Stimulated activated CD4-positive, alpha-beta T cell treated with anti-CD3 and anti-CD28 coated beads, Interleukin-4, amount 100 ng/mL, for 4 hours (primary cell): ENCODE data around the gene PAWR.
"Not testable (repeated sequence)": the region's sequence is repeated elsewhere in the genome, so short reads cannot be mapped to it uniquely, and the experiment has no call there.

Experiments used
- DNase-seq, 2 experiments: peaks; one replicate each; pipeline ENCODE4 v3.0.0-alpha.2; 2020

PAWR gene

DNA sequence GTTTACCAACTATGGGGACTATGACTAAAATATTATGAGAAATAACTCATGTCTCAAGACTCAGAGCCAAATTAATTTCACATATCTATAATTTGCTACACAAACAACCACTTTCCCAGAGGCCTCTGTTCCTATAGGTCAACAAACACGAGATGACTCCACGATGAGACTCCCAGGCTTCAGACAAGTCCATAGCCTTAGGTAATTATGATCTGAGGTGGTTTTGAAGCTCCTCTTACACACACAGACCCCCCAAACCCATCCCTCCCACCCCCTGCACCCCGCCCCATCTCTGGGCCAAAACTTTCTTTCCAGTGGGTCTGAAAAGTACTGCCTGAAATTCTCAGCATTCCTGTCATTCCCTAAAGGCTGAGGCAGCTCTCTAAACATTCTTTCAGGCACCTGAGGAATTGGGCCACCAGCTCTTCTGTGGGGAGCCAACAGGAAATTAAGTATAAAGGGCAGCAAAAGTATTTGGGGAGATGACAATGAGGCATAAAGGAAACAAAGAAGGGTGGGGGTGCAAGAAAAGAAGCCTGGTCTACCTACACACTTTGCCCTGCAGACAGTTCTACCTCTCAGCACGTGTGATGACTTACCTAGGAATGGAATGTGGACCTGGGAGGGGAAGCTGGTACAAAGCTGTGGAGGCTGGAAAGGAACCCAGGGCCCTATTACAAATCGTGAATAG lies 143.6 kb downstream of the PAWR start:
- no peak for DNase-seq

DNA sequence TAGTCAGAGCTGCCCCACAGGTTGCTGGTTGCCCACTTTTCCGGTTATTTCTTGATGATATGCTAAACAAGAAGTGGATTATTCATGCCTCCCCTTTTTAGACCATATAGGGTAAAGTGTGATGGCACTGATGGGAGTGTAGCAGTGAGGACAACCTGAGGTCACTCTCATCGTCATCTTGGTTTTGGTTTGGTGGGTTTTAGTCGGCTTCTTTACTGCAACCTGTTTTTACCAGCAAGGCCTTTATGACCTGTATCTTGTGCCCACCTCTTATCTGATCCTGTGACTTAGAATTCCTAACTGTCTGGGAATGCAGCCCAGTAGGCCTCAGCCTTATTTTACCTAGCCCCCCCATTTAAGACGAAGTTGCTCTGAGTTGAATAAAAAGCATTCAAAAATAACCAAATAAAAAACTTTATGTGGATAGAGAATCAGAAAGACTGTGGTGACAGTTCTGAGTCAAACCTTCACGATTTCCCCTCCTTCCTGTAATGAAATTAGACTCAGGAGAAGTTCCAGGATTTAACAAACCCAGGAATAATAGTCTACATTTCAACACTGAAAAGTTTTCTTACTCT lies 144.2 kb downstream of the PAWR start:
- DNase-seq = no peak

DNA sequence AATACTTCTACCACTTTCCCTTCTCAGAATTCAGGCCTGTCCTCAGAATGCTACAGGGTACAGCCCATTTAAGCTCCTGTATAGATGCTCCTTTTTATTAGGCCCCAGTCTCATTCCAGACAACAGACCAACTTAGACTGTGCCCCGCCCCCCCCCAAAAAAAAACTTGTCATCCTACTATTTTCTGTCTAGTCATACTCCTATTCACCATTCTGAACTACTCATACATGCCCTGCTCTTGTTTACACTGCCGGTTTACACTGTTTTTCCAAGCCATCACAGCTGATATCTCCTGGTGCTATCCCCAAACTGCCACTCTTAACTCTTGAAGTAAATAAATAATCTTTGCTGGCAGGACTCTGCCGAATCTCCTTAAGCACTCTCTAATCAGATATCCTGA lies 146.3 kb downstream of the PAWR start:
- DNase-seq = not testable (repeated sequence)

DNA sequence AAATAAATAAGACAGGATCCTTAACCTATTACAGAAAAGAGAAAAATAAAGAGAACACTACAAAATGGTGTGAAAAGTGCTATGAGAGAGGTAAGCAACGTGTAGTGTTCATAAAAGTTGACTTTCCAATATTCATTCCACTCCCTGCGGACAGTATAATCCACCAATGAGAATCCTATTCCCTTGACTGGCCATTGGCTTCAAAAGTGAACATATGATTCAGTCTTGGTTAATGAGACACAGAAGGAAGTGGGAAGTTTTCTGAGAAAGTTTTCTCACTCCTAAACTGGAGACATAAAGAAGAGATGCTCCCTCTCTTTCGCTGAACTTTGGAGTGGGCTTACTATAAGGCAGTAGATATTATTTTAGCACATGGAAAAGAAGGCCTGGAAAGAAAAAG lies 153.1 kb downstream of the PAWR start:
- DNase-seq = no peak

DNA sequence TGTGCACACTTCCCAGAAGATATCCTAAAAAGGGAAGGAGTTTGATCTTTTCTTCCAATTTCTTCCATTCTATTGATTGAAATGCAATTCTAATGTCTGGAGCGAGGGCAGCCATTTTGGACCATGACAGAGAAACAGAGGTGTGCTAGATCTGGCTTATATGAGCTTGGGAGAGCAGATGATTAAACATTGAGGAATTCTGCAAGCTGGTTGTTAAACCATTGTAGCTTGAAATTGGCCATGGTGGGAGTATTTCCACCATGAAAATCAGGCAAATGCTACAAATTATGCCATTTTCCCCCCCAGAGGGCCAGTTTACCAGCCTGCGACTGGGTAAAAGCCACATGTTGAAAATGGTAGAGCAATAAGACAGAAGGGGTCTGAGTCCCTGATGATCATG lies 155.0 kb downstream of the PAWR start:
- DNase-seq = no peak
